H1 (cell line): ENCODE data around the gene NRTN. TPM values are rescaled to one million over a fixed set of nuclear protein-coding genes. Genes with fewer than 3 reads are reported as not detected.

Source experiments
- CTCF ChIA-PET: fragments of 300-600 bp; sonication (Branson Sonifier 250); formaldehyde crosslinking; loops from one replicate; lab custom pipeline; 2021; ENCODE audit not compliant: partially characterized antibody; lab: Charles Lee
- POLR2A ChIA-PET: fragments of 300-600 bp; sonication (Branson Sonifier 250); formaldehyde crosslinking; loops from one replicate; lab custom pipeline; 2021; ENCODE audit warnings: inconsistent platforms; ENCODE audit not compliant: partially characterized antibody; lab: Charles Lee
- DNase-seq, 2 experiments: peaks; one replicate each; pipeline versions ENCODE4 v3.0.0 to v3.0.0-alpha.2; 2010 to 2022; ENCODE audit warnings: low spot score in 2 of 2, low read depth in 1 of 2, mixed read lengths in 1 of 2
- FAIRE-seq: peaks from 2 replicates; lab custom pipeline; 2011; peaks lifted over from hg19 to GRCh38; lab: Jason Lieb, UNC
- H2AFZ ChIP-seq: 2 replicates; pipeline ENCODE4 v1.8.1; 2012; ENCODE audit warnings: low read length, inconsistent platforms
- H2AK5ac ChIP-seq: 2 replicates; pipeline ENCODE4 v1.6.1; 2013; ENCODE audit warnings: low read depth, low read length
- H2BK120ac ChIP-seq: replicated peaks from 2 replicates; pipeline ENCODE3; 2013; ENCODE audit warnings: low read depth, low read length, inconsistent platforms
- H2BK12ac ChIP-seq: 2 replicates; pipeline ENCODE4 v1.6.1; 2013; ENCODE audit warnings: low read depth, low read length
- H2BK15ac ChIP-seq: 2 replicates; pipeline ENCODE4 v1.6.1; 2013; ENCODE audit warnings: low read length
- H2BK20ac ChIP-seq: 2 replicates; pipeline ENCODE4 v1.6.1; 2013; ENCODE audit warnings: low read length
- H2BK5ac ChIP-seq: 2 replicates; pipeline ENCODE4 v1.6.1; 2013; ENCODE audit warnings: low read depth, low read length
- H3K14ac ChIP-seq: 2 replicates; pipeline ENCODE4 v1.6.1; 2013; ENCODE audit warnings: inconsistent platforms; ENCODE audit not compliant: insufficient read length
- H3K18ac ChIP-seq: 2 replicates; pipeline ENCODE4 v1.6.1; 2013; ENCODE audit warnings: low read length; ENCODE audit errors: extremely low read depth
- H3K23ac ChIP-seq: 2 replicates; pipeline ENCODE4 v1.6.1; 2013; ENCODE audit warnings: inconsistent platforms; ENCODE audit not compliant: insufficient read length
- H3K23me2 ChIP-seq: 2 replicates; pipeline ENCODE4 v1.6.1; 2013; ENCODE audit warnings: low read depth, low read length
- H3K27ac ChIP-seq: 2 replicates; pipeline ENCODE4 v1.6.1; 2011; ENCODE audit warnings: low read depth, low read length, inconsistent platforms
- H3K27me3 ChIP-seq, 4 experiments: replicated peaks in 1 of 4; 1 replicate in 1 of 4; 2 replicates in 3 of 4; pipeline versions ENCODE4 v1.6.1 to v1.8.1; 2011 to 2013; ENCODE audit warnings: low read length in 3 of 4, mild to moderate bottlenecking in 3 of 4, inconsistent platforms in 2 of 4, mixed read lengths in 2 of 4, moderate library complexity in 1 of 4; ENCODE audit not compliant: control insufficient read depth in 3 of 4, insufficient read depth in 3 of 4; ENCODE audit errors: extremely low read depth in 1 of 4
- H3K36me3 ChIP-seq, 4 experiments: 2 replicates each; pipeline versions ENCODE4 v1.6.1 to v1.8.1; 2011 to 2013; ENCODE audit warnings: mild to moderate bottlenecking in 4 of 4, low read length in 3 of 4, moderate library complexity in 2 of 4, control low read depth in 1 of 4, inconsistent platforms in 1 of 4; ENCODE audit not compliant: insufficient read depth in 4 of 4, control insufficient read depth in 2 of 4
- H3K4ac ChIP-seq: replicated peaks from 2 replicates; pipeline ENCODE3; 2013; ENCODE audit warnings: low read length, low read depth, mixed read lengths, inconsistent platforms; ENCODE audit not compliant: insufficient read length
- H3K4me1 ChIP-seq, 4 experiments: replicated peaks in 1 of 4; 1 replicate in 1 of 4; 2 replicates in 3 of 4; pipeline versions ENCODE4 v1.6.1 to v1.8.1; 2011 to 2013; ENCODE audit warnings: low read length in 3 of 4, inconsistent platforms in 2 of 4, mixed read lengths in 1 of 4; ENCODE audit not compliant: insufficient read depth in 4 of 4, control insufficient read depth in 3 of 4
- H3K4me2 ChIP-seq, 2 experiments: 2 replicates each; pipeline versions ENCODE4 v1.6.1 to v1.8.1; 2011 to 2013; ENCODE audit warnings: low read depth in 2 of 2, low read length in 2 of 2, control low read depth in 1 of 2, inconsistent platforms in 1 of 2, mild to moderate bottlenecking in 1 of 2; ENCODE audit not compliant: insufficient read depth in 1 of 2
- H3K4me3 ChIP-seq, 4 experiments: fragments of 200-600, 300-600 bp in 1 of 4; sonication (generic), shearing (Covaris generic), sonication (Bioruptor Twin) in 1 of 4; 2 replicates each; pipeline versions ENCODE4 v1.5.1 to v1.8.1; 2011 to 2016; ENCODE audit warnings: low read length in 4 of 4, low read depth in 3 of 4, control low read depth in 2 of 4, inconsistent platforms in 2 of 4, mild to moderate bottlenecking in 2 of 4, mixed read lengths in 1 of 4, moderate library complexity in 1 of 4; ENCODE audit not compliant: insufficient read depth in 2 of 4; ENCODE audit errors: extremely low read depth in 1 of 4
- H3K56ac ChIP-seq: replicated peaks from 2 replicates; pipeline ENCODE3; 2013; ENCODE audit warnings: low read depth, mild to moderate bottlenecking, mixed read lengths, low read length, inconsistent platforms; ENCODE audit not compliant: insufficient read length
- H3K79me1 ChIP-seq: 2 replicates; pipeline ENCODE4 v1.6.1; 2013; ENCODE audit warnings: low read depth, low read length, control low read depth
- H3K79me2 ChIP-seq, 2 experiments: 2 replicates each; pipeline versions ENCODE4 v1.6.1 to v1.8.1; 2012 to 2013; ENCODE audit warnings: low read length in 2 of 2, mild to moderate bottlenecking in 2 of 2, inconsistent platforms in 1 of 2; ENCODE audit not compliant: insufficient read depth in 2 of 2, control insufficient read depth in 1 of 2
- H3K9ac ChIP-seq, 4 experiments: replicated peaks in 1 of 4; 1 replicate in 1 of 4; 2 replicates in 3 of 4; pipeline versions ENCODE4 v1.6.1 to v1.8.1; 2011 to 2013; ENCODE audit warnings: low read depth in 3 of 4, low read length in 3 of 4, control low read depth in 2 of 4, mild to moderate bottlenecking in 2 of 4, moderate library complexity in 2 of 4, inconsistent platforms in 1 of 4; ENCODE audit errors: extremely low read depth in 1 of 4
- H3K9me3 ChIP-seq, 2 experiments: 2 replicates each; pipeline versions ENCODE4 v1.6.1 to v1.8.1; 2012 to 2013; ENCODE audit warnings: mild to moderate bottlenecking in 2 of 2, moderate library complexity in 2 of 2, control low read depth in 1 of 2, inconsistent platforms in 1 of 2, low read depth in 1 of 2, low read length in 1 of 2, mixed read lengths in 1 of 2; ENCODE audit not compliant: insufficient read depth in 2 of 2
- H4K20me1 ChIP-seq, 2 experiments: replicated peaks in 1 of 2; 2 replicates each; pipeline versions ENCODE3 to v1.8.1; 2011 to 2013; ENCODE audit warnings: inconsistent platforms in 2 of 2, low read length in 2 of 2, mild to moderate bottlenecking in 1 of 2; ENCODE audit not compliant: insufficient read depth in 2 of 2, control insufficient read depth in 1 of 2
- H4K5ac ChIP-seq: 2 replicates; pipeline ENCODE4 v1.6.1; 2013; ENCODE audit warnings: low read length, low read depth, mixed read lengths, inconsistent platforms; ENCODE audit not compliant: insufficient read length
- H4K8ac ChIP-seq: 2 replicates; pipeline ENCODE4 v1.8.0; 2013; ENCODE audit warnings: mild to moderate bottlenecking, moderate library complexity, low read length, inconsistent platforms; ENCODE audit not compliant: insufficient read depth; ENCODE audit errors: extremely low read depth
- H4K91ac ChIP-seq: replicated peaks from 2 replicates; pipeline ENCODE3; 2013; ENCODE audit warnings: low read length, mixed read lengths, inconsistent platforms; ENCODE audit not compliant: insufficient read length
- ATF3 ChIP-seq: IDR thresholded peaks from 2 replicates; pipeline ENCODE4 v1.6.1; 2011; ENCODE audit warnings: low read depth, mild to moderate bottlenecking, low read length; ENCODE audit not compliant: insufficient read depth
- BACH1 ChIP-seq: IDR thresholded peaks from 2 replicates; pipeline ENCODE4 v1.6.1; 2012; ENCODE audit warnings: low read length, improper control_type of control experiment
- BCL11A ChIP-seq, 2 experiments: IDR thresholded peaks; one replicate each; pipeline ENCODE4 v1.6.1; 2011; ENCODE audit warnings: low read depth in 2 of 2, low read length in 2 of 2, mild to moderate bottlenecking in 2 of 2
- BRCA1 ChIP-seq: IDR thresholded peaks from 2 replicates; pipeline ENCODE4 v1.6.1; 2012; ENCODE audit warnings: low read depth, low read length, improper control_type of control experiment
- CHD1 ChIP-seq: IDR thresholded peaks from 2 replicates; pipeline ENCODE4 v1.6.1; 2012; ENCODE audit warnings: low read depth, low read length, improper control_type of control experiment
- EP300 ChIP-seq, 2 experiments: IDR thresholded peaks; 1 replicate in 1 of 2; 2 replicates in 1 of 2; pipeline ENCODE4 v1.6.1; 2011 to 2012; ENCODE audit warnings: low read depth in 2 of 2, low read length in 2 of 2, mild to moderate bottlenecking in 2 of 2, borderline replicate concordance in 1 of 2, inconsistent platforms in 1 of 2, moderate library complexity in 1 of 2
- GABPA ChIP-seq: IDR thresholded peaks from 2 replicates; pipeline ENCODE4 v1.6.1; 2011; ENCODE audit warnings: mild to moderate bottlenecking, low read length, moderate library complexity, borderline replicate concordance; ENCODE audit not compliant: insufficient read depth
- HDAC6 ChIP-seq: IDR thresholded peaks from one replicate; pipeline ENCODE4 v1.7.1; 2012; ENCODE audit warnings: low read depth, mild to moderate bottlenecking, inconsistent platforms, low read length, moderate library complexity
- MAX ChIP-seq: IDR thresholded peaks from 2 replicates; pipeline ENCODE4 v1.6.1; 2012; ENCODE audit warnings: inconsistent platforms
- NRF1 ChIP-seq: IDR thresholded peaks from 2 replicates; pipeline ENCODE4 v1.6.1; 2011; ENCODE audit warnings: mild to moderate bottlenecking, low read depth, low read length, improper control_type of control experiment
- SP4 ChIP-seq: IDR thresholded peaks from 2 replicates; pipeline ENCODE4 v1.6.1; 2012; ENCODE audit warnings: low read length, inconsistent platforms
- TAF7 ChIP-seq: optimal IDR thresholded peaks from 2 replicates; pipeline ENCODE3; 2011; ENCODE audit warnings: low read depth, mild to moderate bottlenecking, inconsistent platforms, low read length, moderate library complexity, borderline replicate concordance
- TEAD4 ChIP-seq: IDR thresholded peaks from 2 replicates; pipeline ENCODE4 v1.6.1; 2012; ENCODE audit warnings: low read depth, low read length, inconsistent platforms, mixed read lengths
- WGBS, 2 experiments: shearing (Covaris generic) in 1 of 2; methylation state at CpG; one replicate each; pipeline versions ENCODE4 v1.1.6 to v1.1.7; 2013 to 2015; ENCODE audit warnings: low lambda C conversion rate in 2 of 2, mixed read lengths in 2 of 2, inconsistent platforms in 1 of 2, low coverage in 1 of 2, missing lambda C conversion rate in 1 of 2; ENCODE audit not compliant: insufficient replicate concordance in 2 of 2, insufficient coverage in 1 of 2, insufficient read length in 1 of 2; ENCODE audit errors: extremely low coverage in 1 of 2, missing lambda C conversion rate in 1 of 2; 5-methylcytosine and 5-hydroxymethylcytosine counted together
- polyA plus RNA-seq, 7 experiments: library from polyadenylated mRNA; depleted of rRNA in 3 of 7; stranded (reverse) in 5 of 7; unstranded in 2 of 7; fragments of >200 nt in 5 of 7; fragments of 200-250 nt in 2 of 7; gene quantifications; 1 replicate in 5 of 7; 2 replicates in 1 of 7; 4 replicates in 1 of 7; pipeline versions ENCODE4 v1.2.1 to v1.2.3, GENCODE V29; 2011 to 2013; ENCODE audit warnings: missing spikeins in 2 of 7, mixed read lengths in 2 of 7
- total RNA-seq: library from RNA; stranded (reverse); fragmentation: NEBNext Ultra II Directional; extraction: Animal tissue kit (Norgen Biotek cat#: 25700); gene quantifications from 2 replicates; pipeline ENCODE4 v1.2.1, GENCODE V29; 2021

The NRTN gene
- total and polyA plus RNA-seq, 2 of the 8 experiments (the other 6 are each of a cell fraction or from before 2014, with no cell fraction given), result 3.9 to 5.3 TPM

GRCh38 chr19:5795382-5795919 lies 9.4 kb upstream of the NRTN start:
- WGBS, 2 experiments, result 90% methylated on average over 7 of the region's 7 CpGs; no CpG with 5 or more reads in 1 of the 2 experiments
- Histone ChIP-seq H4K5ac (no peak overlapping the region), H2AK5ac (no peak overlapping the region), H3K14ac (no peak overlapping the region), H3K4me2 (no peak overlapping the region), H3K23ac (no peak overlapping the region), H3K79me1 (no peaks in the 10 kb centered on the region), H2BK120ac (no peak overlapping the region), H3K56ac (no peak overlapping the region), H2BK20ac (no peak overlapping the region), H4K91ac (no peak overlapping the region), H3K4me3 (no peak overlapping the region), H3K4me1 (no peaks in the 10 kb centered on the region), H3K9me3 (no peaks in the 10 kb centered on the region), H3K36me3 (no peaks in the 10 kb centered on the region), H3K9ac (no peak overlapping the region), H3K23me2 (no peaks in the 10 kb centered on the region; the same call in 1 of the 2 replicates), H2BK15ac (no peak overlapping the region), H3K27me3 (no peaks in the 10 kb centered on the region), H2BK12ac (no peak overlapping the region), H3K27ac (no peak overlapping the region), H3K4ac (no peak overlapping the region), H4K8ac (no peak overlapping the region), H4K20me1 (no peaks in the 10 kb centered on the region), H3K18ac (no peak overlapping the region), H2BK5ac (no peak overlapping the region), H3K79me2 (no peaks in the 10 kb centered on the region), H2AFZ (no peak overlapping the region)
- no peak for FAIRE-seq
- ChIA-PET CTCF (interaction anchor here (0.6 to 2.6 kb wide), 12 partner anchors 9 to 125 kb away, joined by 3 to 10 read pairs (median 4); partner anchors contain the start of genes CATSPERD and NRTN), POLR2A (interaction anchor here (0.5 to 2.1 kb wide), 6 partner anchors 8 to 218 kb away, joined by 3 to 7 read pairs (median 3); partner anchors contain the start of gene RPL36)
- DNase-seq, result no peak
- TF ChIP-seq GABPA, result no peak
- TF ChIP-seq HDAC6, result no peak
- no peak for TF ChIP-seq SP4
- no peak for TF ChIP-seq CHD1
- no peak for TF ChIP-seq BCL11A (IDR thresholded peaks at IDR 0.05; ENCODE audit: low read depth in 2 of 2, low read length in 2 of 2)
- no peak for TF ChIP-seq NRF1
- TF ChIP-seq EP300 (IDR thresholded peaks at IDR 0.05; ENCODE audit: borderline replicate concordance in 1 of 2, low read depth in 2 of 2, low read length in 2 of 2), result no peak
- no peak for TF ChIP-seq BACH1
- TF ChIP-seq ATF3, result no peak
- TF ChIP-seq TEAD4, result no peak
- no peak for TF ChIP-seq BRCA1
- no peak for TF ChIP-seq TAF7
- no peak for TF ChIP-seq MAX
